Activated CD8-positive, alpha-beta memory T cell treated with anti-CD3 and anti-CD28 coated beads for 36 hours (primary cell): Measurements from ENCODE around the gene WDR33. TPM values are rescaled to one million over a fixed set of nuclear protein-coding genes. Genes with fewer than 3 reads are reported as not detected.
"Not testable (repeated sequence)": the region's sequence is repeated elsewhere in the genome, so short reads cannot be mapped to it uniquely, and the experiment has no call there.

Experiments
- CTCF ChIA-PET: fragments of 350-600 bp; sonication (Branson Sonifier 250); formaldehyde crosslinking; loops from one replicate; lab custom pipeline; 2021; ENCODE audit warnings: antibody characterized with exemption; lab: Charles Lee
- POLR2A ChIA-PET: fragments of 350-600 bp; sonication (Branson Sonifier 250); formaldehyde crosslinking; loops from one replicate; lab custom pipeline; 2021; ENCODE audit warnings: antibody characterized with exemption; lab: Charles Lee
- total RNA-seq, 2 experiments: library from RNA; stranded (reverse); gene quantifications; one replicate each; pipeline ENCODE4 v1.2.3, GENCODE V29; 2021

WDR33 gene
- total RNA-seq = 10 to 100 TPM; 75.5 to 80.3 TPM

GRCh38 chr2:127810619-127811396 lies at the start of gene WDR33:
TSS of gene WDR33 (minus strand) at chr2:127811171. CDS start at chr2:127770981, 40,190 bp downstream.
- ChIA-PET CTCF (interaction anchor here (1.0 to 1.3 kb wide), 2 partner anchors 107 to 219 kb away, joined by 3 read pairs; no protein-coding TSS in a partner anchor), POLR2A (interaction anchor here (0.6 to 1.4 kb wide), 6 partner anchors 12 to 109 kb away, joined by 3 to 8 read pairs (median 3); partner anchors contain the start of genes POLR2D and SFT2D3)

- ChIA-PET POLR2A (interaction anchor here (0.6 kb wide), 1 partner anchor 46 kb away, joined by 4 read pairs; no protein-coding TSS in a partner anchor), CTCF (interaction anchor here (1.0 kb wide), 1 partner anchor 15 kb away, joined by 3 read pairs; no protein-coding TSS in a partner anchor)
Measured at GRCh38 chr2:127860130-127860529, 49.2 kb upstream of the WDR33 start.

GRCh38 chr2:127859712-127860085 lies 48.7 kb upstream of the WDR33 start:
- POLR2A ChIA-PET = interaction anchor here (0.6 kb wide), 1 partner anchor 45 kb away, joined by 4 read pairs; no protein-coding TSS in a partner anchor
- CTCF ChIA-PET = no interaction called here

DNA sequence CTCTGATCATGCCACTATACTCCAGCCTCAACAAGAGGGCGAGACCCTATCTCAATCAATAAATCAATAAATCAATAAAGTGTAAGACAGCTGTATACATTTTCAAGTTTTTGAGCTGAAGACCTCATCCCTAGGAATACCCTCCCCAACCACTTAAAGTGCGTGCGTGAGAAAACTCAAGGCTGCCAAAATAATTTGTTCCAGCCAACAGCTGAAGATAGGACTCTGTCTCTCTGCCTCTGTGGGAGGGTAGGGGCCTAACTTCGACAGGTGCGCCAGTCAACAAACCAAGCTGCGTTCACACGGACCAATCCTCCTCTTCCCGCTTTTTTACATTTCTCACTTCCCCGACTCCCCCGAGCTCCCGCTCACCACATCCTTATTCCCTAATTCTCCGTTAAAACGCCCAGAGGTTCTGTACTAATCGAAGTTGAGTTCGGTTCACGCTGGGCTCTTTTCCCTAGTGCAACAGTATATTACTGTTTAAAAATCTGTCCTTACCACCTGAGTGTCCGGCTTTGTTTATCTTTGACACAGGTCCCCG lies 46.4 kb upstream of the WDR33 start:
- CTCF ChIA-PET = interaction anchor here (0.5 to 1.6 kb wide), 2 partner anchors 25 to 48 kb away, joined by 3 read pairs; no protein-coding TSS in a partner anchor
- POLR2A ChIA-PET = interaction anchor here (1.2 to 1.3 kb wide), 2 partner anchors 47 to 155 kb away, joined by 3 to 7 read pairs; partner anchors contain the start of gene WDR33

DNA sequence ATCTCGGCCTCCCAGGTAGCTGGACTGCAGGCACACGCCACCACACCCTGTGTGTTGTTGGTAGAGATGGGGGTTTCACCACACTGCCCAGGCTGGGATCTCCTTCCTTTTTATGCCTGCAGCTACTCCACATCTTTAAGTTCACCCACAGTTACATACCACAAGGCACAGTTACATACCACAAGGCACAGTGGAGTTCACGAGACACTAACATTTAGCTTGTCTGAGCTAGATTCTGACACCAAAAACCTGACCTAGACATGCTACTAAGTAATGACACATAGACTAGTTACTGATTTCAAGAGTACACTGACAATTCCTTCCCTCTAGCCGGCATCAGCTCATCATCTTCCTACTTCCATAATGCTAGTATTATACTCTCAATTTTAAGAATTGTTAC lies 42.7 kb upstream of the WDR33 start:
- POLR2A ChIA-PET = no interaction called here
- CTCF ChIA-PET = interaction anchor here (0.5 to 1.6 kb wide), 2 partner anchors 12 to 70 kb away, joined by 3 to 4 read pairs; no protein-coding TSS in a partner anchor

GRCh38 chr2:127852388-127852787 lies 41.4 kb upstream of the WDR33 start:
- POLR2A ChIA-PET = no interaction called here
- CTCF ChIA-PET = no interaction called here

GRCh38 chr2:127847931-127848330 lies 37.0 kb upstream of the WDR33 start:
- CTCF ChIA-PET = no interaction called here

GRCh38 chr2:127844973-127845372 lies 34.0 kb upstream of the WDR33 start:
- ChIA-PET CTCF (no interaction called here), POLR2A (no interaction called here)

More at GRCh38 chr2:127847931-127848330, 37.0 kb upstream of the WDR33 start:
- POLR2A ChIA-PET = no interaction called here

GRCh38 chr2:127843677-127844076 lies 32.7 kb upstream of the WDR33 start:
- POLR2A ChIA-PET = no interaction called here
- CTCF ChIA-PET = interaction anchor here (0.6 kb wide), 1 partner anchor 91 kb away, joined by 3 read pairs; no protein-coding TSS in a partner anchor

GRCh38 chr2:127841466-127842178 lies 30.7 kb upstream of the WDR33 start:
- POLR2A ChIA-PET = interaction anchor here (0.7 kb wide), 1 partner anchor 35 kb away, joined by 3 read pairs; no protein-coding TSS in a partner anchor
- CTCF ChIA-PET = interaction anchor here (1.4 kb wide), 1 partner anchor 12 kb away, joined by 4 read pairs; no protein-coding TSS in a partner anchor

DNA sequence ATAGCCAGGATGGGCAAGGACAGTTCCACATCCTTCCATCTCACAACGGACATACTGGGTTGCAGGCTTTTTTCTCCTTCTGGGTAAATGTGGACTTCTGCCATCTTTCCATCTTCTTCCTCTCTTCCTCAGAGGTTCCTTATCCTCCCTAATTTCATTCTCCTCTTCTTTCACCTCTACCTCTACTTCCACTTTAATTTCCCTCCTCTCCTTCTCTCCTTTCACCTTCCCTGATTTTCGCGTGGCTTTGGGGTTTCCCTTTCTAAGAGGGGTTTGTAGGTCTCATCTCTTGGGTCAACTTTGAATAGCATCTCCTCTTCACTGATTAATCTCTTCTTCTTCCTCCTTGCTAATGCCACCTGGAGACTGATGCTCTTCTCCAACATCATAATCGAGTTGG lies 29.9 kb upstream of the WDR33 start:
- CTCF ChIA-PET = no interaction called here
- POLR2A ChIA-PET = no interaction called here

DNA sequence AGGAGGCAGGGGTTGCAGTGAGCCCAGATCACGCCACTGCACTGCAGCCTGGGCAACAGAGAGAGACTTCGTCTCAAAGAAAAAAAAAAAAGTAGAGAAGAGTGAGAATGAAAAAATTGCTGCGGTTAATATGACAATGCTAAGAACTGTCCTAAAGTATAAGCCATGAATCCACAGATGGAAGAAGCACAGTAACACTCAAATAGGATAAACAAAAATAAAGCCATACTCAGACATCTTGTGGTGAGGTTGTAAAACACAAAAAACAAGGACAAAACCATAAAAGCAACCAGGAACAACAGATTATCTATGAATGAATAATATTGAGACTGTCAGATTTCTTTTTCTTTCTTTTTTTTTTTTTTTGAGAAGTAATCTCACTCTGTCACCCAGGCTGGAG lies 24.0 kb upstream of the WDR33 start:
- CTCF ChIA-PET = no interaction called here
- POLR2A ChIA-PET = no interaction called here

DNA sequence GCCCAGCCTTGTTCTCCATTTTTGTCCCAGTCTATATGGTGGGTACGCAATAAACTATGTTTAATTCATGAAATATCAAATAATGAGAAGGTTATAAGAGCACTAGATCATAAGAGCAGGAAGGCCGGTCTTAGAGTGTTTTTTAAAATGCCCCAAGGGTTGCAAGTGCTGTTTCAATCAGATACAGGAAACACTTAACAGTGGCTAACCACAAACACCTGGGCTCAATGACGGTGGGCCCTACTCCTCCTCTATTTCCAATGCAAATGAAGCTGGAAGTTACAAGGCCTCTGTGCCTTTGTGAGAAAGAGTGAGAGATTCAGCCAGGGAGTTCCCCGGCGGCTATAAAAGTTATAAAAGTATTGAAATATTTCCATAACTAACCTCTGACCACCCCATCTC lies 18.9 kb upstream of the WDR33 start:
- ChIA-PET CTCF (no interaction called here), POLR2A (interaction anchor here (1.1 kb wide), 1 partner anchor 21 kb away, joined by 4 read pairs; no protein-coding TSS in a partner anchor)

- POLR2A ChIA-PET = not testable (repeated sequence)
Measured at GRCh38 chr2:127826708-127827107, 15.7 kb upstream of the WDR33 start.

GRCh38 chr2:127826047-127826446 lies 15.1 kb upstream of the WDR33 start:
- ChIA-PET POLR2A (no interaction called here), CTCF (no interaction called here)

More at GRCh38 chr2:127826708-127827107, 15.7 kb upstream of the WDR33 start:
- CTCF ChIA-PET = not testable (repeated sequence)

- ChIA-PET CTCF (no interaction called here), POLR2A (interaction anchor here (0.5 kb wide), 1 partner anchor 201 kb away, joined by 7 read pairs; no protein-coding TSS in a partner anchor)
Measured at GRCh38 chr2:127820080-127820668, 9.2 kb upstream of the WDR33 start.

DNA sequence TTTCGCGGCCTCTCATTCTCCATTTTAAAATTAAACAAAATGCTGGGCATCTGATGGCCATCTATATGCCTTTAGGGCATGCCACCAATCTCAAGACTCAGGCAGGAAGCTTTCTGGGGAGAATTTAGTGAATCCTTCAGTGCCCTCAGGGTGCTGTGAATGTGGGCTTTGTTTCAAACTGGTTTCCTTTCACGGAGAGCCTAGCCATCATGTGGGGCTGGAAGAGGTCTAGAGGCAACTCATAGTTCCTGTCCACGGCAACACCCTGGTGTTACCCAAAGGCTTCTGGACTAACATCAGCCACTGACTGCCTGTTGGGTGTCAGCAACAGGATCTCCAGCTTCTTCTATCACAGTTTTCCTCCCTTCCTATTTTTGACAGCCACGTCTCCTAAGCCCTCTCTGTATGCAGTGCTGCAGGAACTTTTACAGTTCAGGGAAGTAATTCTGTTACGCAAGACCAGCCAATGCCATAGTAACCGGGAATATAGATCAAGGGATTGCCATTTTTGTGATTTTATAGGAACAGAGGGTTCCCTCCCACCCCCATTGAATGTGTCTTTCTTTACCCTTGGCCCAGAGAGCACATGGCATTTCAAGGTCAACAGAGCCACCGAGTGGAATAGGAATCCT lies 7.9 kb upstream of the WDR33 start:
- ChIA-PET POLR2A (no interaction called here), CTCF (no interaction called here)

DNA sequence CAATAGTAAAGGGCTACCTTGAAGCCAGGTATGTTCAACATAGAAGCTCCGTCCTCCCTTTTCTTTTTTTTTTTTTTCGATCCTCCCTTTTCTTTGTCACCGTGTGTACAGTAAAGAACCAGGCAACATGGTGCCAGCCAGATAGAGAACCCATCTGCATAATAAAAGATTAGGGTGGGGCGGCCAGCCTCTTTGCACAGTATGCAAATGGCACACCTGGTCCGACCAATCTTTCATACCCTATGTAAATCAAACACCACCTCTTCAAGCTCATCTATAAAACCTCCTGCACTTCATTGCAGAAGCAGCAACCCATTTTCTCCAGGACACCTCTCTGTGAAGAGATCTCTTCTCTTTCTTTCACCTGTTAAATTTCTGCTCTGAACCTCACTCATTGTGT lies 7.3 kb upstream of the WDR33 start:
- CTCF ChIA-PET = no interaction called here
- POLR2A ChIA-PET = no interaction called here
